Heart left ventricle (tissue), 13 donors: ENCODE results near the gene NPBWR2.

Experiments
- POLR2A ChIP-seq, 2 donors: fragments of 450-650 bp; IDR thresholded peaks; one replicate each; pipeline ENCODE4 v1.6.1; 2017; ENCODE audit warnings: antibody characterized with exemption in 2 of 2, mild to moderate bottlenecking in 2 of 2, moderate library complexity in 2 of 2
- TF ChIP-seq, protein P1 (sequence below), 12 donors: fragments of 200-600 bp; sonication (generic) in 4 of 12; IDR thresholded peaks; one replicate each; pipeline versions ENCODE4 v1.5.0 to v1.8.0; 2018 to 2022; ENCODE audit warnings: antibody characterized with exemption in 12 of 12, mild to moderate bottlenecking in 5 of 12
- donor health status: ischemic (EF 13 %, LVEDD 7.1; RV severe dilation, severe dysfunction).
- donor health status: DM: no; HTN: yes; CAD: no.
- donor health status: DM: no; HTN: no; CAD: no.
- donor health status: ischemic (EF 25% LVEDD 6.9; RV normal size, moderate dysfunction).
- donor health status: ischemic (EF 25% LVEDD 5.7; RV mildly dilated, moderate dysfunction).
- donor health status: ischemic (EF 35%, LVEDD 5.7; RV mildly dilated, moderate dysfunction).
- donor health status: nonischemic (EF 11% LVEDD 7.7; RV severe dilation, severe dysfunction).
- donor health status: DM: yes; HTN: yes; CAD: no.
- donor health status: PGD.
- donor health status: ischemic (EF 29% LVEDD 5.4; RV normal size, mild dysfunction).
- donor health status: nonischemic (EF 23%, LVEDD 6.1; RV moderate dilation, normal function).

DNA sequence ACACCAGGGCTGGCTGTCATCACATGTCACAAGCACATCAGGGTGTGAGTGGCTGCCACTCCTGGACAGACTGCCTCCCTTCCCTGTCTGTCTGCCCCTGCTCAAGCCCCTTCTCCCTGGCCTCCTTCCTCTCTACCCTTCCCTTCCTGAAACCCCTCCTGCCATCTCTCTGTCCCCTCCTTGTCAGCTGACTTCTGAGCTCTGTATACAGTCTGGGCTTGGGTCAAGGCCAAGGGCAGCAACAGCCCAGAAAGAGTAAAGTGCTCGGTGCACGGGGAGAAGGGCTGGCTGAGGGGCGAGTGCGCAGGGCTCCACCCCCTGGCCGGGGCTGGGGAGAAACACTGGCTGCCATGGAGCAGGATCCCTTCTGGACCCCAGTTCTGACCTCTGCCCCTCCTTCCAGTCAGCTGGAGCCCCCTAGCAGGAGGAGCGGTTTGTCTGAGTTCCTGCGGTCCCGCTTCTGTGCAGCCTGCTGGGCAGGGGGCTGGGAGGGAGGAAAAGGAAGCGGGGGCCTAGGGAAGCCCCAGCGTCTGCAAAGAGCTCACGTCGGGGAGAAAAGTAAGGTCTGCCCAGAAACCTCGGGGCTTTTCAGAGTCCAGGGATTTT is 25.1 kb downstream of the NPBWR2 start:
- TF ChIP-seq, protein P1, sequence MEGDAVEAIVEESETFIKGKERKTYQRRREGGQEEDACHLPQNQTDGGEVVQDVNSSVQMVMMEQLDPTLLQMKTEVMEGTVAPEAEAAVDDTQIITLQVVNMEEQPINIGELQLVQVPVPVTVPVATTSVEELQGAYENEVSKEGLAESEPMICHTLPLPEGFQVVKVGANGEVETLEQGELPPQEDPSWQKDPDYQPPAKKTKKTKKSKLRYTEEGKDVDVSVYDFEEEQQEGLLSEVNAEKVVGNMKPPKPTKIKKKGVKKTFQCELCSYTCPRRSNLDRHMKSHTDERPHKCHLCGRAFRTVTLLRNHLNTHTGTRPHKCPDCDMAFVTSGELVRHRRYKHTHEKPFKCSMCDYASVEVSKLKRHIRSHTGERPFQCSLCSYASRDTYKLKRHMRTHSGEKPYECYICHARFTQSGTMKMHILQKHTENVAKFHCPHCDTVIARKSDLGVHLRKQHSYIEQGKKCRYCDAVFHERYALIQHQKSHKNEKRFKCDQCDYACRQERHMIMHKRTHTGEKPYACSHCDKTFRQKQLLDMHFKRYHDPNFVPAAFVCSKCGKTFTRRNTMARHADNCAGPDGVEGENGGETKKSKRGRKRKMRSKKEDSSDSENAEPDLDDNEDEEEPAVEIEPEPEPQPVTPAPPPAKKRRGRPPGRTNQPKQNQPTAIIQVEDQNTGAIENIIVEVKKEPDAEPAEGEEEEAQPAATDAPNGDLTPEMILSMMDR (IDR thresholded peaks at IDR 0.05) = no peak
- no peak for TF ChIP-seq POLR2A (IDR thresholded peaks at IDR 0.05)
